GM12864 (cell line): ENCODE measurements around the gene PEX11G.
"Not testable (repeated sequence)": the region's sequence is repeated elsewhere in the genome, so short reads cannot be mapped to it uniquely, and the experiment has no call there.

ENCODE experiments used
- DNase-seq: peaks from one replicate; pipeline ENCODE4 v3.0.0-alpha.2; 2011; ENCODE audit warnings: low read depth
- H3K4me3 ChIP-seq: 2 replicates; pipeline ENCODE4 v1.5.1; 2011; ENCODE audit warnings: mild to moderate bottlenecking, low read depth, low read length, control low read depth
- TF ChIP-seq, protein P1 (sequence below): IDR thresholded peaks from 2 replicates; pipeline ENCODE4 v1.5.1; 2011; ENCODE audit warnings: low read depth, mild to moderate bottlenecking, moderate library complexity, low read length, control low read depth, inconsistent platforms; ENCODE audit errors: missing control alignments

Gene PEX11G

DNA sequence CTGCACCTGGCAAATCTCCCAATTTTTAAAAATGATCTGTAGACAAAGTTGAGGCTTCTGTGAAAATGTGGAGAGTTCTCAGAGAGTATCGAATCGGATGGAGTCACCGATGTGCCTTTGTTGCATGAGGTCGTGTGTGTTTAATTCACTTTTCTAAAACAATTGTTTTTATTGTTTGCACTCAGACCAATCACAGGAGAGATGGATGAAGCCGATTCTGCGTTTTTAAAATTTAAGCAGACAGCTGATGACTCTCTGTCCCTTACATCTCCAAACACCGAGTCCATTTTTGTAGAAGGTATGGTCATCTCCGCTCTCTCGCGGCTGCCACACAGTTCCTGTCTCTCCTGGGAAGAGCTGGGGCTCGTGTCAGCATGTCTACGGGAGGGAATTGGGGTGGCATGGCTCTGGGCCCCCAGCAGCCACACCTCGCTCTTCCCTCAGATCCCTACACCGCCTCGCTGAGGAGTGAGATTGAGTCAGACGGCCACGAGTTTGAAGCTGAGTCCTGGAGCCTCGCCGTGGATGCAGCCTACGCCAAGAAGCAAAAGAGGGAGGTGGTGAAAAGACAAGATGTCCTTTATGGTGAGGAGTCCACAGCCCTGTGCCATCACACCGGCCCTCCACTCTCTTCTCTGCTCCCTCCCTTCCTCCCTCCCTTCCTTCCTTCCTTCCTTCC, 47.2 kb downstream of the PEX11G start:
- no peak overlapping the region for H3K4me3 ChIP-seq
- DNase-seq = no peak
- TF ChIP-seq, protein P1, sequence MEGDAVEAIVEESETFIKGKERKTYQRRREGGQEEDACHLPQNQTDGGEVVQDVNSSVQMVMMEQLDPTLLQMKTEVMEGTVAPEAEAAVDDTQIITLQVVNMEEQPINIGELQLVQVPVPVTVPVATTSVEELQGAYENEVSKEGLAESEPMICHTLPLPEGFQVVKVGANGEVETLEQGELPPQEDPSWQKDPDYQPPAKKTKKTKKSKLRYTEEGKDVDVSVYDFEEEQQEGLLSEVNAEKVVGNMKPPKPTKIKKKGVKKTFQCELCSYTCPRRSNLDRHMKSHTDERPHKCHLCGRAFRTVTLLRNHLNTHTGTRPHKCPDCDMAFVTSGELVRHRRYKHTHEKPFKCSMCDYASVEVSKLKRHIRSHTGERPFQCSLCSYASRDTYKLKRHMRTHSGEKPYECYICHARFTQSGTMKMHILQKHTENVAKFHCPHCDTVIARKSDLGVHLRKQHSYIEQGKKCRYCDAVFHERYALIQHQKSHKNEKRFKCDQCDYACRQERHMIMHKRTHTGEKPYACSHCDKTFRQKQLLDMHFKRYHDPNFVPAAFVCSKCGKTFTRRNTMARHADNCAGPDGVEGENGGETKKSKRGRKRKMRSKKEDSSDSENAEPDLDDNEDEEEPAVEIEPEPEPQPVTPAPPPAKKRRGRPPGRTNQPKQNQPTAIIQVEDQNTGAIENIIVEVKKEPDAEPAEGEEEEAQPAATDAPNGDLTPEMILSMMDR = no peak

DNA sequence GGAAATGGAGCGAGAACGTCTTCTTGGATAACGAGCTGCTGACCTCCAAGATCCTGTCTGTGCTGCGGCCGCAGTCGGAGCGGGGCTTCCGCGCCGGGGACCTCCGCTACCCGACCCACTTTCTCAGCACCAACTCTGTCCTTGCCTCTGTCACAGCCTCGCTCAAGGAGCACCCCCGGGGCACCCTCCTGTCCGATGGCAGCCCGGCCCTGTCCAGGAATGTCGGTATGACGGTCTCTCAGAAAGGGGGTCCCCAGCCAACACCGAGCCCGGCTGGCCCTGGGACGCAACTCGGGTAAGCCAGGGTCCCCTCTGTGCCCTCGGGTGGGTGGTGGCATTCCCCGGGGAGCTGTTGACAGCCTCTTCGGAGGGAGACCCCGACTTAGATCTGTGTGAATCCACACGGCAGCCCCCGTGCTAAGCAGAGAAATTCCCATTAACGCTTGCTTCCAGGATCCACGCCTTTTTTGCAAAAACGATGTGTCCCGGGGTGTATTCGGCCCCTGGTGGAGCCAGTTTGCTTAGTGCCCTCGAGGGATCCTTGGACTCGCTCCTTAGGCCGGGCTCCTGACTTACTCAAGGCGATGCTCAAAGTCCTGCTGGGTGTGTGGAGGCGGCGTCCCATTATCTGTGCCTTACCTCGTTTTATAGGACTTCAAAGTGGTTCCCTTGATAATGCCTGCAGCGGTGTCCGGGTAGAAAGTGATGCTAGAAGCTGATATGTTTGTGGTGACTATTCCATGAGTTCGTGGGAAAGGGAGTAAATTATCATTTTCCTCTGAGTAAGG, 48.5 kb downstream of the PEX11G start:
- no peak for DNase-seq
- no peak overlapping the region for H3K4me3 ChIP-seq

DNA sequence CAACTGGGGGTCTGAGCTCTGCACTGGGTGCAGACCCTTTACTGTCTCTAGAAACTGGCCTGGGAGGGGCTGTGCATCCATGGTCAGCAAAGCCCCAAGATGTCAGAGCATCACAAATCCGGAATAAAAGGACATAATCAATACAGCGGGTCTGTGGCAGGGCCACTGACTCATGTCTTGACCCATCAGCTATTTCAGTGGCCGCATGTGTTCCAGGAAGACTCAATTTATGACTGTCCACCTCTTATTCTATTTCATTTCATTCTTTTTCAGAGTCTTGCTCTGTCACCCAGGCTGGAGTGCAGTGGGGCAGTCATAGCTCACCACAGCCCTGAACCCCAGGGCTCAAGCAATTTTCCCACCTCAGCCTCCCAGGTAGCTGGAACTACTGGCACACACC, 53.2 kb downstream of the PEX11G start:
- H3K4me3 ChIP-seq = no peak overlapping the region
- TF ChIP-seq, protein P1 = no peak
- no peak for DNase-seq

More for the DNA sequence above, 48.5 kb downstream of the PEX11G start:
- TF ChIP-seq, protein P1 = no peak

DNA sequence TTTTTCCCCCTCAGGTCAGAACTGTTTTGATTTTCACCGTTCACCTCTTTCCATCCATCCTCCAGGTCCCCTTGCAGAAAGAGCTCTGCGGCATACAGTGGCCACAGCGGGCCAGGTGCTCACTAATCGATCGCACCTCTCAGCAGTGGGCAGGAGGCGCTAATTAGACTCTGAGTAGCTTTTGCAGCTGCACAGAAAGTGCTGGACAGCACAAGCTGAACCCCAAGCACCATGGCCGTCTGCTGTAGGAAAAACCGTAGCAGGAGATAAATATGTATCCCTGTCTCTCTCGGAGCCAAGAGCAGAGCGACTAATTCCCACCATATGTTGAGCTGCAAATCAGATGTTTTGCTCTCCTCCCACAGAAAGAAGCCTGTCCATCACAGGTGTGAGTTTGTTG, 54.4 kb downstream of the PEX11G start:
- no peak overlapping the region for H3K4me3 ChIP-seq
- TF ChIP-seq, protein P1 = no peak
- DNase-seq = no peak

- not testable (repeated sequence) for DNase-seq, H3K4me3 ChIP-seq
These were observed 55.4 kb downstream of the PEX11G start for GRCh38 chr19:7433456-7433855.

DNA sequence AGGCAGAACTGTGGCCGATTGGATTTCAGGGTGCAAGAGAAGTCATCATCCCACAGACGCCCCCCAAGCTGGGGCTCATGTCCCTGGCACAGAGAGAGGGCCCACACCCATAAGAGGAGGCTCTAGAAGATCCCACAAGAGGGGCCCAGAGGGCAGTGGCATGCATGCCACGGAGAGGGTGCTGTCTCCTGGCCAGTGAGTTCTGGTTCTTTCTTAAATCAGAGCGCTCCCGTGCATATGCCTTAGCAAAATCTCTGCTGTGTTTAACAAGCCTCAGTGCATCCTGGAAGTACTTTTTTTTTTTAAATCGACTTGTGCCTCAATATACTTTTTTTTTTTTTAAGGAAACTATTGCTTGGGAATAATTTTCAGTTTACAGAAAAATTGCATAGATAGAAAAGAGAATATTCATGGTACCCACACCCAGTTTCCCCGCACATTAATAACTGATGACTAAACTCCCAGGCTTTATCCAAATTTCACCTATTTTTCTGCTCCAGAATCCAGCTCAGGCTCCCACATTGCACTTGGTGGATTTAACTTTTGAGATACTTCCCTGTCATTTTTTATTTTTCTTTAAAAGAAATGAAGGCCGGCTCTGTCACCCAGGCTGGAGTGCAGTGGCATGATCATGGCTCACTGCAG, 59.1 kb downstream of the PEX11G start:
- H3K4me3 ChIP-seq = no peak overlapping the region
- TF ChIP-seq, protein P1 = no peak
- DNase-seq = no peak

- TF ChIP-seq, protein P1 = no peak
- H3K4me3 ChIP-seq = no peak overlapping the region
- DNase-seq = no peak
These were observed 60.2 kb downstream of the PEX11G start for GRCh38 chr19:7428651-7429113.
